G401 (cell line): ENCODE results near the gene CPA5. TPM values are rescaled to one million over a fixed set of nuclear protein-coding genes. Genes with fewer than 3 reads are reported as not detected.

Experiments used
- DNase-seq: peaks from one replicate; pipeline ENCODE4 v3.0.0-alpha.2; 2015; ENCODE audit warnings: low spot score
- in situ Hi-C: cut with HindIII; loops from 2 replicates; pipeline ENCODE4 v1.10.0; 2016; ENCODE audit warnings: low sequenced_read_pairs, mixed read lengths
- total RNA-seq: library from RNA; depleted of rRNA; stranded (reverse); fragments of >200 nt; shearing (Covaris generic); gene quantifications from 2 replicates; pipeline ENCODE4 v1.2.3, GENCODE V29; 2014

Gene CPA5
- total RNA-seq, 1 experiment from 2014 or later: not detected

GRCh38 chr7:130353196-130353595 is 8.6 kb downstream of the CPA5 start:
- in situ Hi-C loops: no loop called here
- DNase-seq: no peak

- no peak for DNase-seq
- in situ Hi-C loops: no loop called here
Observed at GRCh38 chr7:130356121-130356875, 11.7 kb downstream of the CPA5 start.

- DNase-seq: no peak
- in situ Hi-C loops: no loop called here
Observed at GRCh38 chr7:130356876-130357611, 12.4 kb downstream of the CPA5 start.

- in situ Hi-C loops: no loop called here
- DNase-seq: no peak
Observed at GRCh38 chr7:130358471-130358870, 13.9 kb downstream of the CPA5 start.

GRCh38 chr7:130359276-130359857 is 14.8 kb downstream of the CPA5 start:
- no peak for DNase-seq
- in situ Hi-C loops: no loop called here

GRCh38 chr7:130360518-130360917 is 15.9 kb downstream of the CPA5 start:
- in situ Hi-C loops: no loop called here
- DNase-seq: no peak

GRCh38 chr7:130361681-130362080 is 17.1 kb downstream of the CPA5 start:
- no peak for DNase-seq
- in situ Hi-C loops: no loop called here

GRCh38 chr7:130362251-130362816 is 17.7 kb downstream of the CPA5 start:
- DNase-seq: no peak
- in situ Hi-C loops: no loop called here

- in situ Hi-C loops: no loop called here
- DNase-seq: no peak
Observed at GRCh38 chr7:130363026-130363847, 18.6 kb downstream of the CPA5 start.

- in situ Hi-C loops: no loop called here
- DNase-seq: no peak
Observed at GRCh38 chr7:130364451-130364850, 19.8 kb downstream of the CPA5 start.

GRCh38 chr7:130365088-130365487 is 20.5 kb downstream of the CPA5 start:
- DNase-seq: no peak
- in situ Hi-C loops: no loop called here

- in situ Hi-C loops: no loop called here
- peak; percentile 75 for DNase-seq
Observed at GRCh38 chr7:130365511-130366441, 21.2 kb downstream of the CPA5 start.

GRCh38 chr7:130366564-130366963 is 21.9 kb downstream of the CPA5 start:
- in situ Hi-C loops: no loop called here

GRCh38 chr7:130367088-130367755 is 22.6 kb downstream of the CPA5 start:
- in situ Hi-C loops: no loop called here
- DNase-seq: no peak

More at GRCh38 chr7:130366564-130366963, 21.9 kb downstream of the CPA5 start:
- DNase-seq: no peak

GRCh38 chr7:130367836-130368746 is 23.5 kb downstream of the CPA5 start:
- in situ Hi-C loops: no loop called here
- no peak for DNase-seq

GRCh38 chr7:130369110-130369711 is 24.6 kb downstream of the CPA5 start:
- in situ Hi-C loops: no loop called here
- DNase-seq: no peak
